Neural cell (in vitro differentiated cells): Measurements from ENCODE around the gene MIA2.

ENCODE experiments used
- EP300 ChIP-seq: fragments of 450-650 bp; conservative IDR thresholded peaks from 2 replicates; pipeline ENCODE4 v1.6.1; 2014; ENCODE audit warnings: antibody characterized with exemption, mild to moderate bottlenecking, moderate library complexity; ENCODE audit not compliant: poor library complexity, severe bottlenecking
- EZH2 ChIP-seq: fragments of 200-600, 300-800 bp; shearing (Covaris generic), sonication (generic); IDR thresholded peaks from 2 replicates; pipeline ENCODE4 v1.6.1; 2014; ENCODE audit warnings: antibody characterized with exemption, low read length, borderline replicate concordance, mild to moderate bottlenecking; ENCODE audit not compliant: insufficient read depth, poor library complexity, severe bottlenecking
- POLR2AphosphoS5 ChIP-seq: IDR thresholded peaks from 2 replicates; pipeline ENCODE4 v1.6.1; 2012
- SMC3 ChIP-seq: fragments of 450-650 bp; conservative IDR thresholded peaks from 2 replicates; pipeline ENCODE4 v1.6.1; 2014; ENCODE audit warnings: antibody characterized with exemption, mild to moderate bottlenecking, moderate library complexity; ENCODE audit not compliant: poor library complexity
- TAF1 ChIP-seq: IDR thresholded peaks from 2 replicates; pipeline ENCODE4 v1.6.1; 2012; ENCODE audit warnings: low read depth
- TF ChIP-seq, protein P1 (sequence below): fragments of 450-650 bp; IDR thresholded peaks from 2 replicates; pipeline ENCODE4 v1.5.1; 2014; ENCODE audit warnings: antibody characterized with exemption, mild to moderate bottlenecking, moderate library complexity; ENCODE audit not compliant: poor library complexity, severe bottlenecking

DNA sequence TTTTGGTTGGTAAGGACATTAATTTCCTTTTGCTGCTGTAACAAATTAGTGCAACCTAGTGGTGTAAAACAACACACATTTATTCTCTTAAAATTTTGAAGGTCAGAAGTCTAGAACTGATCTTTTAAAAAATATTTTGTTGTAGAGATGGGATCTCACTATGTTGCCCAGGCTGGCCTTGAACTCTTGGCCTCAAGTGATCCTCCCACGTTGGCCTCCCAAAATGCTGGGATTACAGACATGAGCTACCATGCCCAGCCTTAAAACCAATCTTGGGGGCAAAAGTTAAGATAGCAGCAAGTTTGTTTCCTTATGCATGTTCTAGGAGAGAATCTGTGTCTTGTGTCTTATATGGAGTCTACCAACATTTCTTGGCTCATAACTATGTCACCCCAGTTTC lies 55.8 kb downstream of the MIA2 start:
- TF ChIP-seq EP300 = no peak
- TF ChIP-seq, protein P1, sequence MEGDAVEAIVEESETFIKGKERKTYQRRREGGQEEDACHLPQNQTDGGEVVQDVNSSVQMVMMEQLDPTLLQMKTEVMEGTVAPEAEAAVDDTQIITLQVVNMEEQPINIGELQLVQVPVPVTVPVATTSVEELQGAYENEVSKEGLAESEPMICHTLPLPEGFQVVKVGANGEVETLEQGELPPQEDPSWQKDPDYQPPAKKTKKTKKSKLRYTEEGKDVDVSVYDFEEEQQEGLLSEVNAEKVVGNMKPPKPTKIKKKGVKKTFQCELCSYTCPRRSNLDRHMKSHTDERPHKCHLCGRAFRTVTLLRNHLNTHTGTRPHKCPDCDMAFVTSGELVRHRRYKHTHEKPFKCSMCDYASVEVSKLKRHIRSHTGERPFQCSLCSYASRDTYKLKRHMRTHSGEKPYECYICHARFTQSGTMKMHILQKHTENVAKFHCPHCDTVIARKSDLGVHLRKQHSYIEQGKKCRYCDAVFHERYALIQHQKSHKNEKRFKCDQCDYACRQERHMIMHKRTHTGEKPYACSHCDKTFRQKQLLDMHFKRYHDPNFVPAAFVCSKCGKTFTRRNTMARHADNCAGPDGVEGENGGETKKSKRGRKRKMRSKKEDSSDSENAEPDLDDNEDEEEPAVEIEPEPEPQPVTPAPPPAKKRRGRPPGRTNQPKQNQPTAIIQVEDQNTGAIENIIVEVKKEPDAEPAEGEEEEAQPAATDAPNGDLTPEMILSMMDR = no peak
- TF ChIP-seq EZH2 = no peak
- no peak for TF ChIP-seq SMC3
- TF ChIP-seq POLR2AphosphoS5 = no peak
- no peak for TF ChIP-seq TAF1
